Measurements from ENCODE around the gene SPRR5. TPM values are rescaled to one million over a fixed set of nuclear protein-coding genes. Genes with fewer than 3 reads are reported as not detected.

The SPRR5 gene
- total RNA-seq, 1 experiment from 2014 or later: not detected

GRCh38 chr1:152942161-152942560, 4.8 kb upstream of the SPRR5 start:
- no peak for DNase-seq (ENCODE audit: extremely low read depth, low read depth)

GRCh38 chr1:152946248-152946647, 758 bp upstream of the SPRR5 start:
- DNase-seq (ENCODE audit: extremely low read depth, low read depth): no peak

- DNase-seq (ENCODE audit: extremely low read depth, low read depth): no peak
Measured at GRCh38 chr1:152951711-152952110, 4.7 kb downstream of the SPRR5 start.

- DNase-seq (ENCODE audit: extremely low read depth, low read depth): no peak
Measured at GRCh38 chr1:152953761-152954160, 6.8 kb downstream of the SPRR5 start.

GRCh38 chr1:152954436-152954835, 7.4 kb downstream of the SPRR5 start:
- DNase-seq (ENCODE audit: extremely low read depth, low read depth): no peak

- no peak for DNase-seq (ENCODE audit: extremely low read depth, low read depth)
Measured at GRCh38 chr1:152957561-152957960, 10.6 kb downstream of the SPRR5 start.

GRCh38 chr1:152959273-152959672, 12.3 kb downstream of the SPRR5 start:
- no peak for DNase-seq (ENCODE audit: extremely low read depth, low read depth)

- no peak for DNase-seq (ENCODE audit: extremely low read depth, low read depth)
Measured at GRCh38 chr1:152959801-152960451, 12.9 kb downstream of the SPRR5 start.

GRCh38 chr1:152960452-152961044, 13.5 kb downstream of the SPRR5 start:
- DNase-seq (ENCODE audit: extremely low read depth, low read depth): no peak

GRCh38 chr1:152961226-152961891, 14.4 kb downstream of the SPRR5 start:
- no peak for DNase-seq (ENCODE audit: extremely low read depth, low read depth)

- DNase-seq (ENCODE audit: extremely low read depth, low read depth): no peak
Measured at GRCh38 chr1:152962876-152963415, 15.9 kb downstream of the SPRR5 start.

GRCh38 chr1:152964536-152964935, 17.5 kb downstream of the SPRR5 start:
- no peak for DNase-seq (ENCODE audit: extremely low read depth, low read depth)

GRCh38 chr1:152965853-152966252, 18.8 kb downstream of the SPRR5 start:
- DNase-seq (ENCODE audit: extremely low read depth, low read depth): no peak

GRCh38 chr1:152967201-152967600, 20.2 kb downstream of the SPRR5 start:
- no peak for DNase-seq (ENCODE audit: extremely low read depth, low read depth)

GRCh38 chr1:152968248-152968647, 21.2 kb downstream of the SPRR5 start:
- DNase-seq (ENCODE audit: extremely low read depth, low read depth): no peak

- no peak for DNase-seq (ENCODE audit: extremely low read depth, low read depth)
Measured at GRCh38 chr1:152969036-152969435, 22.0 kb downstream of the SPRR5 start.

GRCh38 chr1:152970495-152970894, 23.5 kb downstream of the SPRR5 start, which contains the start of gene SPRR4:
Gene SPRR4, plus strand, starts transcription at chr1:152970648. Its CDS starts 1,243 bp downstream, at chr1:152971891.
- DNase-seq (ENCODE audit: extremely low read depth, low read depth): no peak

- DNase-seq (ENCODE audit: extremely low read depth, low read depth): no peak
Measured at GRCh38 chr1:152972196-152972886, 25.3 kb downstream of the SPRR5 start.

- DNase-seq (ENCODE audit: extremely low read depth, low read depth): no peak
Measured at GRCh38 chr1:152976688-152977087, 29.7 kb downstream of the SPRR5 start.

- DNase-seq (ENCODE audit: extremely low read depth, low read depth): no peak
Measured at GRCh38 chr1:152977614-152978013, 30.6 kb downstream of the SPRR5 start.

GRCh38 chr1:152980676-152981075, 33.7 kb downstream of the SPRR5 start:
- no peak for DNase-seq (ENCODE audit: extremely low read depth, low read depth)
